NCI-H187 (cell line): ENCODE data around the gene TAS2R40.
"Not testable (repeated sequence)": the region's sequence is repeated elsewhere in the genome, so short reads cannot be mapped to it uniquely, and the experiment has no call there.

Experiments
- DNase-seq, 2 experiments: peaks; one replicate each; lab custom pipeline; 2025; lab: John Stamatoyannopoulos, UW

TAS2R40 gene

GRCh38 chr7:143221737-143222136 is at the start of gene TAS2R40:
Gene TAS2R40, plus strand, starts transcription at chr7:143222037. Its CDS starts 42 bp downstream, at chr7:143222079.
- no peak for DNase-seq

DNA sequence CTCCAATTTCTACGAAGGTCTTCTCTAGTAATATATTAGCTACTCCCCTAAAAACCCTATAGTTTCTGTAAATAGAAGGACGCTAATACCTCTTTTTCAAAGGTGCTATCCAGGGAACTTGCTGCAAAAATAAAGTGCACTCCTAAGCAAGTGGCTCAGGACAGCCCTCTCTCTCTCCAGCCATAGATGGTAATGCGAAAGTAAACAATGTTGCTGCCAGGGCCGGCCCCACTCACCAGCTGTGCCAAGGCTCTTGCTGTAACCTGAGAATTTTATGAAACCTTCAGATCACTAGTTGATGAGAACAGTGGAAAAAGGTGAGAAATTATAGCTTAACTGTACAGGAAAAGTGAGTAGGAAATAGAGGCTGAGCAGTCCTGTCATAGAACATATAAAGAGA is 49.5 kb upstream of the TAS2R40 start:
- DNase-seq = peak in 1 of 2 experiments; percentile 15

- no peak for DNase-seq
Measured at GRCh38 chr7:143176128-143176527, 45.7 kb upstream of the TAS2R40 start.

DNA sequence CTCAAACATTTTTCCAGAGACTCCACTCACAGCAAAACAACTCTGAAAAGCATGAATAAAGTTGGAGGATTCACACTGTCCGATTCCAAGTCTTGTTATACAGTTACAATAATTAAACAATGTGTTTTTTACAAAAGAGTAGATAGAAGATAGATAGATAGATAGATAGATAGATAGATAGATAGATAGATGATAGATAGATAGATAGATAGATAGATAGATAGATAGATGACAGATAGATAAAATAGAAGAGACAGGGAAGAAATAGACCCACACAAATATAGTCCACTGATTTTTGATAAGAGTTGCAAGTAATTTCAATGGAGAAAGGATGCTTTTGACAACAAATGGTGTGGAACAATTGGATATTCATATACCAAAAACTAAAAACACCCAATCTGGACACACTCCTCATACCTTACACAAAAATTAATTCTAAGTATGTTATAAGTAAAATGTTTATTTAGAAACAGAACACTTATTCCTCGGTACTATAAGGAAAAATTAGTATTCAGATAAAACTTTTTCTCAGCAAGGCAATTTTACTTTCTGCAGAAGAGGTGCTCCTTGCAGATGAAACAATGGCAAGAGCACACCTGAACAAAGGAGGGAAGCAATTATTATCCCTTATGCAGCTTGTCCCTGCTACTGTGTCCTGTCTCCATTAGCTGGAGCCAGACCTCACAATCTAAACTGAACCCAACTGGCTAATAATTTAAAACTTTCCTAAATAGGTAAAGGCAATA is 44.3 kb upstream of the TAS2R40 start:
- DNase-seq = no peak

- not testable (repeated sequence) for DNase-seq
Measured at GRCh38 chr7:143180771-143181170, 41.1 kb upstream of the TAS2R40 start.

- no peak for DNase-seq
Measured at GRCh38 chr7:143181349-143181748, 40.5 kb upstream of the TAS2R40 start.

DNA sequence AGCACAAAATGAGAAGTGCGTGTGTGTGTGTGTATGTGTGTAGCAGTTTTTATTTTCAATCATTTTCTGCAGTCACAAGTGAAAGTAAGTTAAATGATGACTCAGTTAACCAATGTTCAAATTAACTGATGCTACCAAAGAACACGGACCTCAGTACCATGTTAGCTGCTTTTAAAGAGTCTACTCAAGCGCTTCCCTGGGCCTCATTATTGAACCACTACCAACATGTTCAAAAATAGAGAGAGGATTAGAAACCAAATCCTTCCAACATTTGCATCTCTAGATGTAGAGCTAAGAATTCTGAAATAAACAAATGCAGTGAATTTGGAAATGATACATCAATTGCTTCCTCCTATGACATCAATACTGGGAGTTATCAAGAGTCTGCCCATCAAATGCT is 38.8 kb upstream of the TAS2R40 start, which contains the start of gene TAS2R39:
TAS2R39 (plus strand) TSS at position 396 of the 400 bp plus-strand sequence; CDS start at position 396, 0 bp downstream.
- DNase-seq = no peak

DNA sequence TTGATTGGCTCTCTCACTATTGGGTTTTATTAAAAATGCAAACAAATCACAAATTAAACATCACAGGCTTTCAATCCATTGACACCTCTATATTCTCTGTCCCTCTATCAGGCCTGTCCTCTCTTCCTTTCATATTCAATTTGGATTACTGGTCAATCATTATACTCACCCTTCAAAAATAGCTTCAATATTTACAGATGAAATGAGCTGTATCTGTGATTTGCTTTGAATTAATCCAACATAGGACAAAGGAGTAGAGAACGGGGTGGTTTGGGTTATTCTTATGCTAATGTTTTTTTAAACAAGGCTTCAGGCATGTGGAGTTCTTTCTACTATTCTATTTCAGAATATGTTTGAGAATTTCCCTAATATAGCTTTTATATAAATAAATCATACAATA is 36.3 kb upstream of the TAS2R40 start:
- DNase-seq = no peak

- DNase-seq = no peak
Measured at GRCh38 chr7:143188994-143189393, 32.8 kb upstream of the TAS2R40 start.

DNA sequence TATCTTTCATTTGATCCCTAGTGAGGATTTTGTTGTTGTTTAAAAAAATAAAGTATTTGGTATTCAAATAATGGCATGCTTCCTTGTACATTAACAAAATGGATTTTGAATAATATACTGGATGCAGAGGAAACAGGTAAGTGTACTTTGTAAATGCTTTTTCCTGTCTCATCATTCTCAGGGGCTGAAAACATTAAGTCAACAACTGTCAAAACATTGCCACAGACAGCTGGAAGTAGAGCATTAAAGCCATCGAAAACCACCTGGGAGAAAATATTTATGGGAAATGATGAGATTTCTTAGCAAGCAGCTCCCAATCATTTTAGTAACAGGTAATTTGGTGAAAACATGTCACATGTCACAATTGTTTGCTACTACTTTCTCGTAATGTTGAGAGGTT is 28.0 kb upstream of the TAS2R40 start:
- DNase-seq = no peak

- no peak for DNase-seq
Measured at GRCh38 chr7:143199040-143199439, 22.8 kb upstream of the TAS2R40 start.

- DNase-seq = no peak
Measured at GRCh38 chr7:143202161-143202560, 19.7 kb upstream of the TAS2R40 start.

- DNase-seq = no peak
Measured at GRCh38 chr7:143203386-143203785, 18.5 kb upstream of the TAS2R40 start.

DNA sequence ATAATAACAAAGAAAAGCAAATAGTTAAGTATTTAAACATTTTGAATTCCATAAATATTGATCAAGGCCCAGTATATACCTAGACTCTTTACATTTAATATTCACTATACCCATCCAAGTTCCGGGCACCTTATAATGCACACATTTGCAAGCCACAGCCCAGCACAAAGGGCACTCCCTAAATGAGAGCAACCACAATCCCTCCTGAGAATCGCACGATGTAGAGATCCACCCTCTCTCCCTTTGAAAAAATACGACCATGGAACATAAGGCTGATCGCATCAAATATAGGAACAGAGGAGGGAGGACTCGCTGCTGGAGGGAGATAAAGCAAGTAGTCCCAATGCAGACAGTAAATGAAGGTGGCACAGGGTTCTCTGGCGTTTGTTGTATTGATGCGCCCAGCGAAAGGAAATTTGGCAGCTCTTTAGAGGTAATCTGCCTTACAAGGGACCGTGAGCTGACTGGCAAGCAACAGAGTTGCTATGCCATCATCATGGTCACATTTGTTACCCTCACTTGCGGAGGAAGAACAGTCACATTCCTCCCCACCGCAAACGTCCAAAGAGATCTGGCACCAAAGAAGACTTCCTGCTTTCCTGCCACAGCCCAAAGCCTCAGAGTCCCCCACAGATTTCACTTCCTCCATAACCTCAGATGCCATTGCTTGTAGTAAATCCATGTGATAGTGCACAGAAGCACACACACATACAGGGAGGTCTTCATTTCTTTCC is 16.1 kb upstream of the TAS2R40 start:
- DNase-seq = no peak

DNA sequence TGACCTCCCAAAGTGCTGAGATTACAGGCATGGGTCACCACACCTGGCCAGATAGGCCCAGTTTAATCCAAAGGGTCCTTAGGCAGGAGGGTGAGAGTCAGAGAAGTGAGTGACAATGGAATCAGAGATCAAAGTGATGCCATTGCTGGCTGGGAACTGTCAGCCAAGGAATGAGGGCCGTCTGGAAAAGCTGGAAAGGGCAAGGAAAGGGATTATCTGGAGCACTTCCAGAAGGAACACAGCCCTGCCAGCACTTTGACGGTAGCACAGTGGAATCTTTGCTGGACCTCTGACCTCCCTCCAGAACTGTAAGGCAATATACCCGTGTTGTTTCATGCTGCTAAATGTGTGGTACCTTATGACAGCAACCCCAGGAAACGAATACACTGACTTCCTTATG is 11.3 kb upstream of the TAS2R40 start:
- no peak for DNase-seq

- DNase-seq = not testable (repeated sequence)
Measured at GRCh38 chr7:143213478-143213877, 8.4 kb upstream of the TAS2R40 start.

DNA sequence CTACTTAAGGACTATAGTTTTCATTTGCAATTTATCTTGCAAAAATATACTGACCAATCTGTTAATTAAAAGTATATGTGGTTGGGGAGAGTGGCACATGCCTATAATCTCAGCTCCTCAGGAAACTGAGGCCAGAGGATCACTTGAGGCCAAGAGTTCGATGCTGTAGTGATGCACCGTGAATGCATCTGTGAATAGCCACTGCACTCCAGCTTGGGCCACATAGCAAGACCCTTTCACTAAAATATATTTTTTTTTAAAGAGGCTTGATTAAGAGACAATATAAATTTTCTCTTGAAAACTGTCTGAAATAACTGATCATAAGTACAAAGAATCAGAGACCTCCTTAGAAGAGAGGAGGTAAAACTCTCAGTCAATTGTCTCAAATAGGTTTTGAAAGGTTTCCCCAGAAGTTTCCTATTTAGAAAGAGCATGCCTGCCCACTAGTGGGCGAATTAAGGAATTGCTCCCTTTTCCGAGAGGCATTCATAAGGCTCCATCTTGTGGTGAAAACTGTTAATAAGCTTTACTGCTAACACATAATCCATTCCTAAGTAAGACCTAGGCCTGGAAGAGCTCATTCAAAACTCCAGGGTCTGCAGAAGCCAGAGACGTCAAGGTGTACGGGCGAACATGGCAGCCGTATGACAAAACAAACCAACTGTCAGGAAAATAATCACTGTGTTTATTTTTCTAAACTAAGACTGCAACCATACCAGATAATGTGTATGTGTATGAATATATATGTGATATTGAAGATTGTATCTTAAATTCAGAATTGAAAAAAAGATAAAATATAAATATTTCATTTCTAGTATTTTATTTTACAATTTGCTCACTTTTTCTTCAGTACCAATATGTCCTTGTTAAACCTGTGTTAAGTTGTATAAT is 6.8 kb upstream of the TAS2R40 start:
- DNase-seq = peak; percentile 37 to 47

GRCh38 chr7:143216151-143216550 is 5.7 kb upstream of the TAS2R40 start:
- DNase-seq = no peak

GRCh38 chr7:143216686-143217085 is 5.2 kb upstream of the TAS2R40 start:
- DNase-seq = no peak

GRCh38 chr7:143217806-143218205 is 4.0 kb upstream of the TAS2R40 start:
- no peak for DNase-seq

DNA sequence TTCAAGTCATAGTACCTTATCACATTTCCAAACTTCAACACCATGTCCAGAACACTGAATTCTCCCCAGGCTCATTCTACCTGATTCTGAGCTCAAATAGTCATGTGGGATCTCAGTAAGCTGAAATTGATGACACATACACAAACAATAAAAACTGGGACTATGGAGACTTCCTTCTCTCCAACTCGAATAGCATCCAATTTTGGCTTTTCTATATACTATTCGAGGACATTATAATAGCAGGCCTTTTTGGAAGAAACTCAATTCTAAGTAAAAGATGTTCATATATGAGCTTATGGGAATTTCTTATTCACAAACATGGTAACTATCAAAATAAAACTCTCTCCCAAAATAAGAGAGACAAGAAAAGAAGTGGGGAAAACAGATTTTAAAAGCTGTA is 551 bp upstream of the TAS2R40 start:
- DNase-seq = no peak

GRCh38 chr7:143222782-143223181 is 945 bp downstream of the TAS2R40 start:
- no peak for DNase-seq
